Mesothelial cell of epicardium (in vitro differentiated cells): Measurements from ENCODE around the gene TTC24. TPM values are rescaled to one million over a fixed set of nuclear protein-coding genes. Genes with fewer than 3 reads are reported as not detected.

Experiments
- DNase-seq, 2 experiments: peaks; one replicate each; pipeline ENCODE4 v3.0.0; 2021; ENCODE audit warnings: low spot score in 2 of 2; ENCODE audit not compliant: unreplicated experiment in 2 of 2
- H3K27ac Mint-ChIP-seq: 2 replicates; pipeline ENCODE4 v1.8.0; 2021; ENCODE audit warnings: mixed read lengths
- H3K27me3 Mint-ChIP-seq: 2 replicates; pipeline ENCODE4 v1.8.0; 2021; ENCODE audit warnings: low read depth, mixed read lengths
- H3K36me3 Mint-ChIP-seq: 2 replicates; pipeline ENCODE4 v1.8.0; 2021; ENCODE audit warnings: mixed read lengths
- H3K4me1 Mint-ChIP-seq: 2 replicates; pipeline ENCODE4 v1.8.0; 2021; ENCODE audit warnings: mixed read lengths
- H3K4me3 Mint-ChIP-seq: 2 replicates; pipeline ENCODE4 v1.8.0; 2021; ENCODE audit warnings: mild to moderate bottlenecking, moderate library complexity, mixed read lengths
- H3K9me3 Mint-ChIP-seq: 2 replicates; pipeline ENCODE4 v1.8.0; 2021; ENCODE audit warnings: mixed read lengths
- total RNA-seq: library from RNA; stranded (reverse); gene quantifications from 3 replicates; pipeline ENCODE4 v1.2.1, GENCODE V29; 2021
- TF ChIP-seq, protein P1 (sequence below): fragments of 200-600 bp; sonication (generic); IDR thresholded peaks from one replicate; pipeline ENCODE4 v1.5.0; 2021; ENCODE audit warnings: antibody characterized with exemption; ENCODE audit not compliant: unreplicated experiment

The TTC24 gene
- total RNA-seq, 1 donor from 2014 or later = not detected

- H3K4me3 Mint-ChIP-seq = no peak overlapping the region
- H3K27me3 Mint-ChIP-seq = no peaks in the 10 kb centered on the region
- no peak for DNase-seq
- TF ChIP-seq, protein P1, sequence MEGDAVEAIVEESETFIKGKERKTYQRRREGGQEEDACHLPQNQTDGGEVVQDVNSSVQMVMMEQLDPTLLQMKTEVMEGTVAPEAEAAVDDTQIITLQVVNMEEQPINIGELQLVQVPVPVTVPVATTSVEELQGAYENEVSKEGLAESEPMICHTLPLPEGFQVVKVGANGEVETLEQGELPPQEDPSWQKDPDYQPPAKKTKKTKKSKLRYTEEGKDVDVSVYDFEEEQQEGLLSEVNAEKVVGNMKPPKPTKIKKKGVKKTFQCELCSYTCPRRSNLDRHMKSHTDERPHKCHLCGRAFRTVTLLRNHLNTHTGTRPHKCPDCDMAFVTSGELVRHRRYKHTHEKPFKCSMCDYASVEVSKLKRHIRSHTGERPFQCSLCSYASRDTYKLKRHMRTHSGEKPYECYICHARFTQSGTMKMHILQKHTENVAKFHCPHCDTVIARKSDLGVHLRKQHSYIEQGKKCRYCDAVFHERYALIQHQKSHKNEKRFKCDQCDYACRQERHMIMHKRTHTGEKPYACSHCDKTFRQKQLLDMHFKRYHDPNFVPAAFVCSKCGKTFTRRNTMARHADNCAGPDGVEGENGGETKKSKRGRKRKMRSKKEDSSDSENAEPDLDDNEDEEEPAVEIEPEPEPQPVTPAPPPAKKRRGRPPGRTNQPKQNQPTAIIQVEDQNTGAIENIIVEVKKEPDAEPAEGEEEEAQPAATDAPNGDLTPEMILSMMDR = no peak
- peaks cover 7% of the 10 kb centered on the region for H3K4me1 Mint-ChIP-seq
- H3K9me3 Mint-ChIP-seq = no peaks in the 10 kb centered on the region
- no peak overlapping the region for H3K27ac Mint-ChIP-seq
- peaks cover 2% of the 10 kb centered on the region for H3K36me3 Mint-ChIP-seq
Observed at GRCh38 chr1:156544592-156545102, 34.9 kb upstream of the TTC24 start.

GRCh38 chr1:156546267-156546666, 33.3 kb upstream of the TTC24 start:
- DNase-seq = no peak
- Mint-ChIP-seq H3K27ac (no peak overlapping the region), H3K4me1 (peaks cover 7% of the 10 kb centered on the region), H3K27me3 (no peaks in the 10 kb centered on the region), H3K4me3 (no peak overlapping the region), H3K9me3 (no peaks in the 10 kb centered on the region), H3K36me3 (no peaks in the 10 kb centered on the region)
- TF ChIP-seq, protein P1 = no peak

DNA sequence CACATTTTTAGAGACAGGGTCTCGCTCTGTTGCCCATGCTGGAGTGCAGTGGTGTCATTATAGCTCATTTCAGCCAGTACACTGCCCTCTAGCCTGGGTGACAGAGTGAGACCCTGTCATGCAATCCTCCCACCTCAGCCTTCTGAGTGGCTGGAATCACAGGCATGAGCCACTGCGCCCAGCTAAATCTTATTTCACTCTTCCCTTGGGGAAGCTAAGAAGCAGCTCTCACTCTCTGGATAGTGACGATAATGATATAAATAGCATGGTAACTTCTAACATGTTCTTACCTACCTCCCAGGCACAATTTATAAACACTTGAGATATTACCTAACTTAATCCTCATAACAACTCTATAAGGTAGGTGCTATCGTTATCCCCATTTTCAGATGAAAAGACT, 32.1 kb upstream of the TTC24 start:
- no peak overlapping the region for H3K4me3 Mint-ChIP-seq
- no peaks in the 10 kb centered on the region for H3K27me3 Mint-ChIP-seq
- H3K4me1 Mint-ChIP-seq = peaks cover 7% of the 10 kb centered on the region
- H3K36me3 Mint-ChIP-seq = peaks cover 2% of the 10 kb centered on the region
- H3K27ac Mint-ChIP-seq = no peak overlapping the region
- TF ChIP-seq, protein P1 = no peak
- DNase-seq = no peak
- H3K9me3 Mint-ChIP-seq = no peaks in the 10 kb centered on the region

- Mint-ChIP-seq H3K27ac (no peak overlapping the region), H3K4me1 (peaks cover 5% of the 10 kb centered on the region), H3K36me3 (peaks cover 2% of the 10 kb centered on the region), H3K4me3 (no peak overlapping the region), H3K27me3 (no peaks in the 10 kb centered on the region), H3K9me3 (no peaks in the 10 kb centered on the region)
- no peak for DNase-seq
- TF ChIP-seq, protein P1 = no peak
Observed at GRCh38 chr1:156547982-156548381, 31.5 kb upstream of the TTC24 start.

DNA sequence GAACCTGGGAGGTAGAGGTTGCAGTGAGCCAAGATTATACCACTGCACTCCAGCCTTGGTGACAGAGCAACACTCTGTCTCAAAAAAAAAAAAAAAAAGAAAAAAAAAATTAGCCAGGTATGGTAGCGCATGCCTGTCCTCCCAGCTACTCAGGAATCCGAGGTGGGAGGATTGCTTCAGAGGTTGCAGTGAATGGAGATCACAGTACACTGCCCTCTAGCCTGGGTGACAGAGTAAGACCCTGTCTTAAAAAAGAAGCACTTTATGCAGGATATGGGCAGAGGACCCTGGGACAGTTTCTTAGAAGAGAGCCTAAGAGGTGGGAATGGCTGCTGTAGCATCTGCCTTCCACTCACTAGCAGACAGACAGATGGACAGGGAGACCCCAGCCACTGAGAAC, 30.1 kb upstream of the TTC24 start:
- TF ChIP-seq, protein P1 = no peak
- Mint-ChIP-seq H3K4me3 (no peak overlapping the region), H3K4me1 (no peaks in the 10 kb centered on the region), H3K27me3 (no peaks in the 10 kb centered on the region), H3K36me3 (peaks cover 4% of the 10 kb centered on the region), H3K27ac (no peak overlapping the region), H3K9me3 (no peaks in the 10 kb centered on the region)
- no peak for DNase-seq

DNA sequence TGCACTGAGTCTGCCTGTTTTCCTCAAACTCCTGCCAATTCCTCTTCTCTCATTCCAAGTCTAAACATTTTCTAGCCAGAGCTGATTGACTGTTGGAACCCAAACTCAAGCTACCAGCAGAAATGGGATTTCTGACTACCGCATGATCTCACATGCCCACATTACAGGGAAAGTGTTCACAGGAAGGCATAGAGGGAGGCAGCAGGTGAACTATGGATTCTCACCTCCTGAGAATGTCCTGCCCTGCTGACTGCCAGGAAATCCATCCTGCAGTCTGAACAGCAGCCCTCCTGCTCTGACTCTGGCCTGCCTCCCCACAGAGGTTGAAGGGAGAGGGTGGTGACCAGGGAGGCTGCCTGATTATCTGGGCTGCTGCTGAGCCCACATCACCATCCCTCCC, 29.7 kb upstream of the TTC24 start:
- Mint-ChIP-seq H3K27me3 (no peaks in the 10 kb centered on the region), H3K36me3 (peaks cover 5% of the 10 kb centered on the region), H3K4me1 (no peaks in the 10 kb centered on the region), H3K27ac (no peak overlapping the region), H3K9me3 (no peaks in the 10 kb centered on the region), H3K4me3 (no peak overlapping the region)
- TF ChIP-seq, protein P1 = no peak
- DNase-seq = no peak
